ENCODE measurements around the gene USP30.

Gene USP30

DNA sequence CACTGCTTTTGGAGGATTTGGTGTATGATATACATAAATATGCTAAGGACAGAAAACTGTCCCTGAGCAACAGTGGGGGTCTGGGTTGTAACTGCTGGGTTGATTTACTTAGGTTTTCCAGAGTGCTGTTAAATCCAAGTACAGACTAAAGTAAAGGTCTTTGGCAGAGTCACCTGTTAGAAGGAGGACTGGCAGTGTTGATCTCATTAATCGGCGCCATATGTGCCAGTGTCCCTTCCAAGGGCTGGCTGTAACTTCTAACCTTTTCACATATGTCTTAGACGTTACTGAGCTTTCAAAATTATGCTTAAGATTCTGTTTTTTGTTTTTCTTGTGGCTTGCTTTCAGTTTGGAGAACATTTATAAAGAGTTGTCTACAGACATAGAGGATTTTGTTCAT, 50.1 kb downstream of the USP30 start:
- in situ Hi-C loops (cut with MboI; ENCODE audit: low sequenced_read_pairs, unreplicated experiment) = no loop called here
- DNase-seq (ENCODE audit: low spot score) = no peak
- TF ChIP-seq, protein P1, sequence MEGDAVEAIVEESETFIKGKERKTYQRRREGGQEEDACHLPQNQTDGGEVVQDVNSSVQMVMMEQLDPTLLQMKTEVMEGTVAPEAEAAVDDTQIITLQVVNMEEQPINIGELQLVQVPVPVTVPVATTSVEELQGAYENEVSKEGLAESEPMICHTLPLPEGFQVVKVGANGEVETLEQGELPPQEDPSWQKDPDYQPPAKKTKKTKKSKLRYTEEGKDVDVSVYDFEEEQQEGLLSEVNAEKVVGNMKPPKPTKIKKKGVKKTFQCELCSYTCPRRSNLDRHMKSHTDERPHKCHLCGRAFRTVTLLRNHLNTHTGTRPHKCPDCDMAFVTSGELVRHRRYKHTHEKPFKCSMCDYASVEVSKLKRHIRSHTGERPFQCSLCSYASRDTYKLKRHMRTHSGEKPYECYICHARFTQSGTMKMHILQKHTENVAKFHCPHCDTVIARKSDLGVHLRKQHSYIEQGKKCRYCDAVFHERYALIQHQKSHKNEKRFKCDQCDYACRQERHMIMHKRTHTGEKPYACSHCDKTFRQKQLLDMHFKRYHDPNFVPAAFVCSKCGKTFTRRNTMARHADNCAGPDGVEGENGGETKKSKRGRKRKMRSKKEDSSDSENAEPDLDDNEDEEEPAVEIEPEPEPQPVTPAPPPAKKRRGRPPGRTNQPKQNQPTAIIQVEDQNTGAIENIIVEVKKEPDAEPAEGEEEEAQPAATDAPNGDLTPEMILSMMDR (IDR thresholded peaks at IDR 0.05; ENCODE audit: borderline replicate concordance, control extremely low read depth, extremely low read depth, insufficient read depth, missing control alignments) = no peak

DNA sequence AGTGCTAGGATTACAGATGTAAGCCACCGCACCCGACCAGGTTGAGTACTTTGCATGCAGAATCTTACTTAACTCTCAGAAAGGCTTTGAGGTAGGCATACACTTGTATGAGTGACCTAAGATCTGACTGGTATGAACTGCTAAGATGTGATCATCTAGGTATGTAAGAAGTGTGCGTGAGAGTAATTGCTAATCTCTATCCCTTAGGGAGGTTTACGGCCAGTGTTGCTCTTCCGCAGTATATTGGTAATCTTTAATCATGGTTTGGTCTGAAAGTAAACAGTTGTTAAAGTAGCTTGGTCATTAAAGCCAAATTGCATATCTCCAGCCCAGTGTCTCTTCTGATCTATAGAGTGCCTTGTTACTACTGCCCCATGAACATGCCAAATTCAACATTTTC, 52.8 kb downstream of the USP30 start:
- in situ Hi-C loops (cut with MboI; ENCODE audit: low sequenced_read_pairs, unreplicated experiment) = no loop called here
- TF ChIP-seq, protein P1 (IDR thresholded peaks at IDR 0.05; ENCODE audit: borderline replicate concordance, control extremely low read depth, extremely low read depth, insufficient read depth, missing control alignments) = no peak
- no peak for DNase-seq (ENCODE audit: low spot score)

DNA sequence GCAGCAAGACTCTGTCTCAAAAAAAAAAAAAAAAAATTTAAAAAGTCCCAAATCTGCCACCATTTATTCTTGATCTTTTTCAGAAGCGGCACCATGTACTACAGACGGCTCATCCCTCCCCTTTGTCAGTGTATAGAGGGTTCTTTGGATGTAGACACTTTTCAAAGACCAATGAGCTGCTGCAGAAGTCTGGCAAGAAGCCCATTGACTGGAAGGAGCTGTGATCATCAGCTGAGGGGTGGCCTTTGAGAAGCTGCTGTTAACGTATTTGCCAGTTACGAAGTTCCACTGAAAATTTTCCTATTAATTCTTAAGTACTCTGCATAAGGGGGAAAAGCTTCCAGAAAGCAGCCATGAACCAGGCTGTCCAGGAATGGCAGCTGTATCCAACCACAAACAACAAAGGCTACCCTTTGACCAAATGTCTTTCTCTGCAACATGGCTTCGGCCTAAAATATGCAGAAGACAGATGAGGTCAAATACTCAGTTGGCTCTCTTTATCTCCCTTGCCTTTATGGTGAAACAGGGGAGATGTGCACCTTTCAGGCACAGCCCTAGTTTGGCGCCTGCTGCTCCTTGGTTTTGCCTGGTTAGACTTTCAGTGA, 57.5 kb downstream of the USP30 start:
- in situ Hi-C loops (cut with MboI; ENCODE audit: low sequenced_read_pairs, unreplicated experiment) = no loop called here
- DNase-seq (ENCODE audit: low spot score) = no peak
- TF ChIP-seq, protein P1 (IDR thresholded peaks at IDR 0.05; ENCODE audit: borderline replicate concordance, control extremely low read depth, extremely low read depth, insufficient read depth, missing control alignments) = no peak

DNA sequence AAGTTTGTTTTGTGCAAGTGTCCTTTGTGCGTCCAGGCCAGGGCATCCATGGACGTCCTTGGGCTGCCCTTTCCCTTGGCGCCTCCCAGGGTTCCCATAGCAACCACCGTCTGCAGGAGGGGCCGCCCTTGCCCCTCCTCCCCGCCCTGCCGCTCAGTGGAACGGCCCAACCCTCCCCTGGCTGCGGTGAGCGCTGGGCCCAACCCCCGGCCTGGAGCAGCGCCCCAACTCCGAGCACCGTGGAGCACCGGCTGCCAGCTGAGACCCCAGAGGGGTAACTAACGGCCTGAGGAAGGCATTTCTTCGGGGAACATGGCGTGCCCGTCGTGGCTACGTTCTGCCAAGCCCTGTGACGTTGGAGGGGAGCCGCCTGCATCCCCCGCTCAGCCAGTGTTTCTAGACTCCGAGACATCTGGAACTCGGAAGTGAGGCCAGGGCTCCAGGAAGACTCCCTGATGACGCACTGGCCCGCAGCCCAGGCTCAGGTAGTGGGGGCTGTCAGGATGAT, 58.7 kb downstream of the USP30 start:
- TF ChIP-seq, protein P1 (IDR thresholded peaks at IDR 0.05; ENCODE audit: borderline replicate concordance, control extremely low read depth, extremely low read depth, insufficient read depth, missing control alignments) = no peak
- in situ Hi-C loops (cut with MboI; ENCODE audit: low sequenced_read_pairs, unreplicated experiment) = no loop called here
- DNase-seq (ENCODE audit: low spot score) = peak; percentile 67

DNA sequence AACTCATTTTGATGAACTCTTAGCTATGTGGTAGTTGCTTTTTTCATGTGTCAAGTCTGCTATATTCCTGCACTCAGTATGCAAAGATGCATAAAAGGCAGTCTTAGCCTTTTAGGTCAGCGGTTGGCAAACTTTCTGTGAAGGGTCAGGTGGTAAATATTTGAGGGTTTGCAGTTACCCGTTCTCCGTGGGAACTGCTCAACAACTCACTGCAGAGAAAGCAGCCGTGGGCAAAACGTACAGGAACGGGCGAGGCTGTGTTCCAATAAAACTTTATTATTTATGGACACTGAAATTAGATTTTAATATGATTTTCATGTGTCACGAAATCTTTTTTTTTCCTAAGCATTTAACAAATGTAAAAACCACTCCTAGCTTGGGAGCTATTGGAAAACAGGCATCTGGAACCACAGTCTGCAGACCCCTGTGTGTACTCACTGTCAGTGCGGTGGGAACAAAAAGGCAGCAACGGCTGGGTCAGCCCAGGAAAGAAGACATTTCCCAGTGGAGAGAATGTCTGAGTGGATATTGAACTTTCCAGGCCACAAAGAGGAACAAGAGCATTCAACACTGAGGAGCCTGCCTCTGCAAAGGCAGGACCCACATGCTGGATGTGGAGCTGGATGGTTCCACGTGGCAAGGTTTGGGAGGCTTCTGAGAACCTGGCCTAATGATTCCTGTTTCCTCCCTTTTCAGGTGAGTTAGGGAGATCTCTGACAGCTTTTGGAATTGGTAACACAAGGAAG, 60.5 kb downstream of the USP30 start:
- in situ Hi-C loops (cut with MboI; ENCODE audit: low sequenced_read_pairs, unreplicated experiment) = no loop called here
- TF ChIP-seq, protein P1 (IDR thresholded peaks at IDR 0.05; ENCODE audit: borderline replicate concordance, control extremely low read depth, extremely low read depth, insufficient read depth, missing control alignments) = no peak
- DNase-seq (ENCODE audit: low spot score) = no peak

DNA sequence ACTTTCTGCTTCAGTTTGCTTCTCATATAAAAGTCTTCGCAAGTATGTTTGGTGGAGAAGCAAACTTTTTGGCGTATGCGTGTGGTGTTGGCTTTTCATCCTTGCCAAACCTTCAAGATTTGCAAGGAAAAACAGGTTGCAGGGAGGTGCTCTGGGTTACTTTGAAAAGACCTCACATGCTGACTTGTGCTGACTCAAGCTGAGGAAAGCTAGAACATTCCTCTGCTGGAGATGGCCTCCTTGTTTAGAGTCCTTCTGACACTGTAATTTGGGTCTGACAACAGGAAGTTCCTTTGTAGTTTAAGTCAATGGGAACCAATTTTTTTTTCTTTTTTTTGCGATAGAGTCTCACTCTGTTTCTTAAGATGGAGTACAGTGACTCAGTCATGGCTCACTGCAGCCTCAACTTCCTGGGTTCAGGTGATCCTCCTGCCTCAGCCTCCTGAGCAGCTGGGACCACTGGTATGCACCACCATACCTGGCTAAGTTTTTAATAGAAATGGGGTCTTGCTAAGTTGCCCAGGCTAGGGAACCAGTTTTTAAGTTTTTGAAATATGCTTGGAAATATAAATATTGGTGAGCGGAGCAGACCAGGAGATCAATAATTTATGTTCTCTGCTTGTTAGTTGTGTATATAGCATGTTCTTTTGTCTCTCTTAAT, 61.4 kb downstream of the USP30 start:
- in situ Hi-C loops (cut with MboI; ENCODE audit: low sequenced_read_pairs, unreplicated experiment) = no loop called here
- TF ChIP-seq, protein P1 (IDR thresholded peaks at IDR 0.05; ENCODE audit: borderline replicate concordance, control extremely low read depth, extremely low read depth, insufficient read depth, missing control alignments) = no peak
- DNase-seq (ENCODE audit: low spot score) = no peak

Measured in GM13976 (cell line).